ENCODE data around the gene ZIC4.

The ZIC4 gene

GRCh38 chr3:147419781-147420224 is 13.5 kb upstream of the ZIC4 start:
- no peak overlapping the region for H2BK120ac ChIP-seq (ENCODE audit: low read depth, low read length)
- peaks cover 10% of the 10 kb centered on the region for H3K4me1 ChIP-seq (ENCODE audit: control insufficient read depth, low read depth, low read length)
- no peak overlapping the region for H3K9ac ChIP-seq (ENCODE audit: low read length)
- H3K18ac ChIP-seq (ENCODE audit: low read length): no peak overlapping the region
- H3K36me3 ChIP-seq (ENCODE audit: control insufficient read depth, insufficient read depth, low read length): no peaks in the 10 kb centered on the region
- no peak for DNase-seq
- no peak overlapping the region for H3K56ac ChIP-seq (ENCODE audit: low read length)
- H3K27me3 ChIP-seq (ENCODE audit: insufficient read depth, low read length, poor library complexity): peaks cover 70% of the 10 kb centered on the region
- H3K4me2 ChIP-seq (ENCODE audit: low read length): peak overlapping the region; percentile 80
- H3K4me3 ChIP-seq (ENCODE audit: low read length): no peak overlapping the region
- no CpG with 5 or more reads among the region's 10 CpGs for WGBS (ENCODE audit: extremely low coverage, insufficient coverage, low lambda C conversion rate)
- H2BK15ac ChIP-seq (replicated peaks; ENCODE audit: low read depth): no peak overlapping the region
- no peak overlapping the region for H2BK5ac ChIP-seq (ENCODE audit: low read length)
- no peaks in the 10 kb centered on the region for H3K79me2 ChIP-seq (ENCODE audit: control insufficient read depth, insufficient read depth, low read length)
- H4K5ac ChIP-seq (ENCODE audit: low read length): no peak overlapping the region
- no peak overlapping the region for H3K4ac ChIP-seq (ENCODE audit: low read depth, low read length)
- H4K8ac ChIP-seq (ENCODE audit: low read depth, low read length): no peak overlapping the region
- H3K23ac ChIP-seq (ENCODE audit: low read length): no peak overlapping the region
- H3K27ac ChIP-seq (ENCODE audit: low read depth, low read length): no peak overlapping the region
- H2AK5ac ChIP-seq (ENCODE audit: low read length): no peak overlapping the region
- H3K79me1 ChIP-seq (ENCODE audit: low read length): no peaks in the 10 kb centered on the region

- H3K23ac ChIP-seq (ENCODE audit: low read length): no peak overlapping the region
These were observed 12.7 kb upstream of the ZIC4 start for GRCh38 chr3:147418808-147419701.

GRCh38 chr3:147418371-147418781 is 12.0 kb upstream of the ZIC4 start:
- no peak overlapping the region for H3K4me3 ChIP-seq (ENCODE audit: low read length)

More at GRCh38 chr3:147418808-147419701, 12.7 kb upstream of the ZIC4 start:
- H3K36me3 ChIP-seq (ENCODE audit: control insufficient read depth, insufficient read depth, low read length): no peaks in the 10 kb centered on the region
- H3K9ac ChIP-seq (ENCODE audit: low read length): peak overlapping the region; percentile 35
- H2BK5ac ChIP-seq (ENCODE audit: low read length): no peak overlapping the region
- H2AK5ac ChIP-seq (ENCODE audit: low read length): no peak overlapping the region
- no CpG with 5 or more reads among the region's 54 CpGs for WGBS (ENCODE audit: extremely low coverage, insufficient coverage, low lambda C conversion rate)
- DNase-seq: peak; percentile 94
- H2BK120ac ChIP-seq (ENCODE audit: low read depth, low read length): no peak overlapping the region
- peak overlapping the region; percentile 42 for H3K56ac ChIP-seq (ENCODE audit: low read length)
- no peak overlapping the region for H3K18ac ChIP-seq (ENCODE audit: low read length)
- H3K4me1 ChIP-seq (ENCODE audit: control insufficient read depth, low read depth, low read length): peaks cover 7% of the 10 kb centered on the region
- H3K4ac ChIP-seq (ENCODE audit: low read depth, low read length): no peak overlapping the region
- H3K4me3 ChIP-seq (ENCODE audit: low read length): peak overlapping the region; percentile 43
- H3K79me1 ChIP-seq (ENCODE audit: low read length): no peaks in the 10 kb centered on the region
- peak overlapping the region; percentile 80 for H3K4me2 ChIP-seq (ENCODE audit: low read length)
- no peaks in the 10 kb centered on the region for H3K79me2 ChIP-seq (ENCODE audit: control insufficient read depth, insufficient read depth, low read length)
- H2BK15ac ChIP-seq (replicated peaks; ENCODE audit: low read depth): no peak overlapping the region
- no peak overlapping the region for H4K8ac ChIP-seq (ENCODE audit: low read depth, low read length)
- no peak overlapping the region for H3K27ac ChIP-seq (ENCODE audit: low read depth, low read length)
- peaks cover 69% of the 10 kb centered on the region for H3K27me3 ChIP-seq (ENCODE audit: insufficient read depth, low read length, poor library complexity)
- H4K5ac ChIP-seq (ENCODE audit: low read length): no peak overlapping the region

GRCh38 chr3:147417551-147418295 is 11.4 kb upstream of the ZIC4 start:
- no peak overlapping the region for H3K4ac ChIP-seq (ENCODE audit: low read depth, low read length)
- DNase-seq: peak; percentile 9
- no peak overlapping the region for H4K5ac ChIP-seq (ENCODE audit: low read length)
- H3K36me3 ChIP-seq (ENCODE audit: control insufficient read depth, insufficient read depth, low read length): no peaks in the 10 kb centered on the region
- no peak overlapping the region for H4K8ac ChIP-seq (ENCODE audit: low read depth, low read length)
- no peak overlapping the region for H3K9ac ChIP-seq (ENCODE audit: low read length)
- no peaks in the 10 kb centered on the region for H3K79me2 ChIP-seq (ENCODE audit: control insufficient read depth, insufficient read depth, low read length)
- no peak overlapping the region for H3K56ac ChIP-seq (ENCODE audit: low read length)
- H2AK5ac ChIP-seq (ENCODE audit: low read length): no peak overlapping the region
- peaks cover 5% of the 10 kb centered on the region for H3K4me1 ChIP-seq (ENCODE audit: control insufficient read depth, low read depth, low read length)
- no peak overlapping the region for H3K27ac ChIP-seq (ENCODE audit: low read depth, low read length)
- no peak overlapping the region for H2BK5ac ChIP-seq (ENCODE audit: low read length)
- no peaks in the 10 kb centered on the region for H3K79me1 ChIP-seq (ENCODE audit: low read length)
- no peak overlapping the region for H3K23ac ChIP-seq (ENCODE audit: low read length)
- H3K4me2 ChIP-seq (ENCODE audit: low read length): no peak overlapping the region
- no peak overlapping the region for H2BK120ac ChIP-seq (ENCODE audit: low read depth, low read length)
- no peak overlapping the region for H3K4me3 ChIP-seq (ENCODE audit: low read length)
- H2BK15ac ChIP-seq (replicated peaks; ENCODE audit: low read depth): no peak overlapping the region
- H3K27me3 ChIP-seq (ENCODE audit: insufficient read depth, low read length, poor library complexity): peaks cover 68% of the 10 kb centered on the region
- no CpG with 5 or more reads among the region's 7 CpGs for WGBS (ENCODE audit: extremely low coverage, insufficient coverage, low lambda C conversion rate)
- no peak overlapping the region for H3K18ac ChIP-seq (ENCODE audit: low read length)

More at GRCh38 chr3:147418371-147418781, 12.0 kb upstream of the ZIC4 start:
- Histone ChIP-seq H2AK5ac (ENCODE audit: low read length) (no peak overlapping the region), H3K27ac (ENCODE audit: low read depth, low read length) (no peak overlapping the region), H2BK15ac (replicated peaks; ENCODE audit: low read depth) (no peak overlapping the region), H3K56ac (ENCODE audit: low read length) (no peak overlapping the region), H3K36me3 (ENCODE audit: control insufficient read depth, insufficient read depth, low read length) (no peaks in the 10 kb centered on the region), H4K5ac (ENCODE audit: low read length) (no peak overlapping the region), H3K4ac (ENCODE audit: low read depth, low read length) (no peak overlapping the region), H2BK120ac (ENCODE audit: low read depth, low read length) (no peak overlapping the region), H3K27me3 (ENCODE audit: insufficient read depth, low read length, poor library complexity) (peaks cover 67% of the 10 kb centered on the region), H3K4me2 (ENCODE audit: low read length) (no peak overlapping the region), H3K4me1 (ENCODE audit: control insufficient read depth, low read depth, low read length) (peaks cover 6% of the 10 kb centered on the region), H3K79me2 (ENCODE audit: control insufficient read depth, insufficient read depth, low read length) (no peaks in the 10 kb centered on the region), H3K23ac (ENCODE audit: low read length) (no peak overlapping the region), H3K9ac (ENCODE audit: low read length) (no peak overlapping the region), H3K79me1 (ENCODE audit: low read length) (no peaks in the 10 kb centered on the region), H2BK5ac (ENCODE audit: low read length) (no peak overlapping the region), H4K8ac (ENCODE audit: low read depth, low read length) (no peak overlapping the region), H3K18ac (ENCODE audit: low read length) (no peak overlapping the region)
- no peak for DNase-seq
- no CpG with 5 or more reads among the region's 4 CpGs for WGBS (ENCODE audit: extremely low coverage, insufficient coverage, low lambda C conversion rate)

DNA sequence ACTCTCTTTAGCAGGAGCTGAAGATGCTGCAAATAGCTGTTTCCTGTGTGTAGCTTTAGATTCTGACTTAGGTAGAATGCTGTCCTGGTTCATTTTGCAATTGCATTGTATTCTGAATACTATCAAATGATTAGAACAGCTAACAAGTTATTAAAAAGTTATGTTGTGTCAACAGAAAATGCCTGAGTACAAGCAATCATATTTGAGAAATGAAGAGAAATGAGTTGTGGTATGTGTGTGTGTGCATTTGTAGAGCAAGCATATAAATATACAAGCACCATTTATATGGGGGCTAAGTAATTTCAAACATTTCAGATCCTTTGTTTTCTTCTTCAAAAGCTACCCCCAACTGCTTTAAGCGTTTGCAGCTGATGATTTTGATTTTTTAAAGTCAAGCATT is 10.6 kb upstream of the ZIC4 start:
- H3K4me1 ChIP-seq (ENCODE audit: control insufficient read depth, low read depth, low read length): peaks cover 5% of the 10 kb centered on the region
- H3K9ac ChIP-seq (ENCODE audit: low read length): no peak overlapping the region
- no peak overlapping the region for H3K18ac ChIP-seq (ENCODE audit: low read length)
- H3K79me1 ChIP-seq (ENCODE audit: low read length): no peaks in the 10 kb centered on the region
- H3K27me3 ChIP-seq (ENCODE audit: insufficient read depth, low read length, poor library complexity): peaks cover 65% of the 10 kb centered on the region
- H3K79me2 ChIP-seq (ENCODE audit: control insufficient read depth, insufficient read depth, low read length): no peaks in the 10 kb centered on the region
- H3K23ac ChIP-seq (ENCODE audit: low read length): no peak overlapping the region
- H4K5ac ChIP-seq (ENCODE audit: low read length): no peak overlapping the region
- no peak overlapping the region for H2BK15ac ChIP-seq (replicated peaks; ENCODE audit: low read depth)
- H3K4ac ChIP-seq (ENCODE audit: low read depth, low read length): no peak overlapping the region
- no peaks in the 10 kb centered on the region for H3K36me3 ChIP-seq (ENCODE audit: control insufficient read depth, insufficient read depth, low read length)
- no peak overlapping the region for H2BK5ac ChIP-seq (ENCODE audit: low read length)
- no peak overlapping the region for H4K8ac ChIP-seq (ENCODE audit: low read depth, low read length)
- no peak overlapping the region for H3K27ac ChIP-seq (ENCODE audit: low read depth, low read length)
- DNase-seq: no peak
- H3K4me3 ChIP-seq (ENCODE audit: low read length): no peak overlapping the region
- H3K56ac ChIP-seq (ENCODE audit: low read length): no peak overlapping the region
- H2AK5ac ChIP-seq (ENCODE audit: low read length): no peak overlapping the region
- no peak overlapping the region for H3K4me2 ChIP-seq (ENCODE audit: low read length)
- no CpG with 5 or more reads among the region's 1 CpG for WGBS (ENCODE audit: extremely low coverage, insufficient coverage, low lambda C conversion rate)
- H2BK120ac ChIP-seq (ENCODE audit: low read depth, low read length): no peak overlapping the region

All from mesendoderm (in vitro differentiated cells).